Aorta (tissue), 5 donors: ENCODE data around the gene OSER1. TPM values are rescaled to one million over a fixed set of nuclear protein-coding genes. Genes with fewer than 3 reads are reported as not detected.
A peak's percentile ranks its signal among the peaks of the same experiment; 100 is the strongest.

Source experiments
- ATAC-seq: fragments of 200-7000 bp; cut with Tn5 transposase; one replicate; pipeline ENCODE4 v1.9.1; 2022; ENCODE audit warnings: moderate library complexity; ENCODE audit not compliant: low FRiP score
- DNase-seq, 2 donors: peaks; one replicate each; pipeline ENCODE4 v3.0.0-alpha.2; 2020
- H3K27ac ChIP-seq, 2 donors: one replicate each; pipeline ENCODE4 v1.5.1; 2013; ENCODE audit warnings: low read length in 2 of 2, mild to moderate bottlenecking in 2 of 2, moderate library complexity in 2 of 2, control low read depth in 1 of 2, inconsistent platforms in 1 of 2, low read depth in 1 of 2
- H3K27me3 ChIP-seq, 2 donors: one replicate each; pipeline ENCODE4 v1.6.1; 2013; ENCODE audit warnings: control low read depth in 1 of 2, low read length in 1 of 2, mild to moderate bottlenecking in 1 of 2, moderate library complexity in 1 of 2; ENCODE audit not compliant: insufficient read depth in 2 of 2, control insufficient read depth in 1 of 2
- H3K36me3 ChIP-seq, 2 donors: one replicate each; pipeline ENCODE4 v1.6.1; 2013; ENCODE audit warnings: control low read depth in 1 of 2, low read length in 1 of 2, mild to moderate bottlenecking in 1 of 2; ENCODE audit not compliant: insufficient read depth in 2 of 2, control insufficient read depth in 1 of 2
- H3K4me1 ChIP-seq, 2 donors: one replicate each; pipeline ENCODE4 v1.6.1; 2013; ENCODE audit warnings: low read length in 2 of 2, control low read depth in 1 of 2, mild to moderate bottlenecking in 1 of 2, moderate library complexity in 1 of 2; ENCODE audit not compliant: insufficient read depth in 2 of 2, control insufficient read depth in 1 of 2
- H3K4me3 ChIP-seq, 2 donors: one replicate each; pipeline ENCODE4 v1.5.1; 2013; ENCODE audit warnings: low read length in 2 of 2, control low read depth in 1 of 2, mild to moderate bottlenecking in 1 of 2
- H3K9me3 ChIP-seq: one replicate; pipeline ENCODE4 v1.6.1; 2013; ENCODE audit warnings: mild to moderate bottlenecking, low read length; ENCODE audit not compliant: control insufficient read depth
- WGBS, 2 donors: extraction: QIAGEN DNeasy Blood & Tissue Kit; methylation state at CpG; one replicate each; pipeline ENCODE4 v1.1.7; 2013; 5-methylcytosine and 5-hydroxymethylcytosine counted together
- intact Hi-C, 2 donors: fragments of 100-400 bp; cut with DNase I; formaldehyde crosslinking; loops; one replicate each; pipeline versions ENCODE4 v1.14.2 to v1.15.0; 2022
- long read RNA-seq, 2 donors: library from polyadenylated mRNA; unstranded; transcript quantifications; one replicate each; pipeline ENCODE4 v2.0.0, GENCODE V29; 2020 to 2021
- polyA plus RNA-seq, 2 donors: library from polyadenylated mRNA; stranded (reverse); fragments of 200-250 nt; gene quantifications; one replicate each; pipeline ENCODE4 v1.2.3, GENCODE V29; 2013
- total RNA-seq, 2 donors: library from RNA; stranded (reverse); fragmentation: NEBNext Ultra II Directional; extraction: Animal tissue kit (Norgen Biotek cat#: 25700); gene quantifications; one replicate each; pipeline ENCODE4 v1.2.1, GENCODE V29; 2021
- donor health status: healthy with polysubstance abuse.
- donor health status: Bipolar disorder and iron deficiency.
- donor health status: DM: no; HTN: no; CAD: no.
- donor health status: DM: no; HTN: no; CAD: no.
- donor health status: DM: yes; HTN: yes; CAD: no.

Gene OSER1
- 10 to 100 TPM; 26.7 to 34.2 TPM for total RNA-seq
- polyA plus RNA-seq: 10 to 100 TPM; 29.2 to 54.1 TPM
- long read RNA-seq, donor 1, transcript OSER1-201 (4 exons, 1,572 nt): major isoform, 101 of 119 reads
- long read RNA-seq, donor 1, partial matches to known transcripts: 3 of 119 reads
- long read RNA-seq, donor 1, other reads (novel, unspliced or antisense): 15 of 119 reads
- long read RNA-seq, donor 2, transcript OSER1-201 (4 exons, 1,572 nt): major isoform, 17 of 25 reads
- long read RNA-seq, donor 2, partial matches to known transcripts: 3 of 25 reads
- long read RNA-seq, donor 2, other reads (novel, unspliced or antisense): 5 of 25 reads

GRCh38 chr20:44210406-44211176 lies at the start of gene OSER1:
Gene OSER1, minus strand, starts transcription at chr20:44210771. Its CDS starts 3,814 bp downstream, at chr20:44206957.
- 0% methylated on average over 56 to 79 of the region's 79 CpGs for WGBS, 2 donors
- intact Hi-C loops: loop anchor here (5.0 to 10.0 kb wide), 3 partner anchors 402 to 534 kb away; partner anchors contain the start of gene KCNK15 (in 1 of the 2)
- no peaks in the 10 kb centered on the region for H3K9me3 ChIP-seq
- no peaks in the 10 kb centered on the region for H3K36me3 ChIP-seq
- no peaks in the 10 kb centered on the region for H3K27me3 ChIP-seq
- DNase-seq (peak; percentile 98 to 99), ATAC-seq (peak; percentile 98)
- H3K4me1 ChIP-seq: peaks cover 0 to 7% of the 10 kb centered on the region in 2 donors
- H3K27ac ChIP-seq: peak within 1 kb of the TSS; percentile 78 to 92
- peak within 1 kb of the TSS; percentile 79 to 92 for H3K4me3 ChIP-seq

- DNase-seq (no peak), ATAC-seq (no peak)
- Histone ChIP-seq H3K4me3 (no peak overlapping the region), H3K36me3 (no peaks in the 10 kb centered on the region), H3K4me1 (no peaks in the 10 kb centered on the region), H3K9me3 (no peaks in the 10 kb centered on the region), H3K27me3 (no peaks in the 10 kb centered on the region), H3K27ac (no peak overlapping the region)
- WGBS, 2 donors: 87% methylated on average over 27 to 28 of the region's 28 CpGs
- intact Hi-C loops: no loop called here
These were observed 47.8 kb upstream of the OSER1 start for GRCh38 chr20:44258226-44258890.

GRCh38 chr20:44256961-44257360 lies 46.4 kb upstream of the OSER1 start:
- 90 to 92% methylated on average over 21 of the region's 21 CpGs for WGBS, 2 donors
- no peaks in the 10 kb centered on the region for H3K27me3 ChIP-seq
- H3K4me3 ChIP-seq: no peak overlapping the region
- H3K27ac ChIP-seq: no peak overlapping the region
- no peak for ATAC-seq
- H3K36me3 ChIP-seq: no peaks in the 10 kb centered on the region
- intact Hi-C loops: no loop called here
- no peak for DNase-seq
- H3K4me1 ChIP-seq: no peaks in the 10 kb centered on the region
- no peaks in the 10 kb centered on the region for H3K9me3 ChIP-seq

DNA sequence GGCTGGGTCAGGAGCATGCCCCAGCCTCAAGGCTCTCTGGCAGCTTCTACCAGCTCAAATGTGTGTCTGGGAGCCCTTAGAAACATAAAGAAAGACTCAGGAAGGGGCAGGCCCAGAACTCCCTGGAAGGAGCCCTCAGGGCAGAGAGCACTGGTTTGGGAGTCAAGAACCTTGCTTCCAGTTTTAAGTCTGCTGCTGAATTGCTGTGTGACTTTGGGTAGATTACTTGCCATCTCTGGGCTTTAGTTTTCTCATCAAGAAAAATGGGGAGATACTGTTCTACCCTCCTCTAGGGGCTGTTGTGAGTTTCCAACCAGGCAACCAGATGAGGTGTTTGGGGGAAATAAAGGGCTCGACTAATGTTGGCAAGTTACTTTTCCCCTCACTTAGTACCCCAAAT lies 45.4 kb upstream of the OSER1 start:
- H3K9me3 ChIP-seq: no peaks in the 10 kb centered on the region
- intact Hi-C loops: no loop called here
- no peak overlapping the region for H3K27ac ChIP-seq
- DNase-seq (no peak), ATAC-seq (no peak)
- no peaks in the 10 kb centered on the region for H3K36me3 ChIP-seq
- no peak overlapping the region for H3K4me3 ChIP-seq
- H3K4me1 ChIP-seq: no peaks in the 10 kb centered on the region
- H3K27me3 ChIP-seq: no peaks in the 10 kb centered on the region
- 92 to 97% methylated on average over 1 of the region's 1 CpG for WGBS, 2 donors

DNA sequence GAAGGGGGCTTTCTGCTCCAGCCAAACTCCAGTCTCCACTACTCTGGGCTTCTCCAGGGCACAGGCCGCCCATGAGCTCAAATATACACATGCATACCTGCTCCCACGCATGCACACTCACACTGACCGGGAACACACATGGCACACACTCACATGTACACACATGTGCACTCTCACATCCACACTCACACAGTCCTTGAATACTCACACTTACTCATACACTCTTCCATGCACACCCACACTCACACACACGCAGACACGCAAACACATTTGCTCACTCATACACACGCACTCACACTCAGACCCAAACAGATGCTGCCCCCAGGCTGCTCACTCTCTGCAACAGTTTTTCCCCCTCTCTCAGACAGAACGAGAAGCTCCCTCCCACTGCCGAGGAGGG lies 43.5 kb upstream of the OSER1 start:
- Histone ChIP-seq H3K4me3 (no peak overlapping the region), H3K36me3 (no peaks in the 10 kb centered on the region), H3K4me1 (no peaks in the 10 kb centered on the region), H3K27me3 (no peaks in the 10 kb centered on the region), H3K27ac (no peak overlapping the region), H3K9me3 (no peaks in the 10 kb centered on the region)
- ATAC-seq (no peak), DNase-seq (peak in 1 of 2 donors; percentile 53)
- 86 to 88% methylated on average over 8 of the region's 8 CpGs for WGBS, 2 donors
- intact Hi-C loops: no loop called here

GRCh38 chr20:44253528-44253927 lies 43.0 kb upstream of the OSER1 start:
- DNase-seq (peak in 1 of 2 donors; percentile 72), ATAC-seq (no peak)
- Histone ChIP-seq H3K9me3 (no peaks in the 10 kb centered on the region), H3K4me1 (no peaks in the 10 kb centered on the region), H3K27ac (no peak overlapping the region), H3K36me3 (no peaks in the 10 kb centered on the region), H3K27me3 (no peaks in the 10 kb centered on the region), H3K4me3 (no peak overlapping the region)
- intact Hi-C loops: no loop called here
- 76 to 87% methylated on average over 3 of the region's 3 CpGs for whole genome bisulfite sequencing, 2 donors

DNA sequence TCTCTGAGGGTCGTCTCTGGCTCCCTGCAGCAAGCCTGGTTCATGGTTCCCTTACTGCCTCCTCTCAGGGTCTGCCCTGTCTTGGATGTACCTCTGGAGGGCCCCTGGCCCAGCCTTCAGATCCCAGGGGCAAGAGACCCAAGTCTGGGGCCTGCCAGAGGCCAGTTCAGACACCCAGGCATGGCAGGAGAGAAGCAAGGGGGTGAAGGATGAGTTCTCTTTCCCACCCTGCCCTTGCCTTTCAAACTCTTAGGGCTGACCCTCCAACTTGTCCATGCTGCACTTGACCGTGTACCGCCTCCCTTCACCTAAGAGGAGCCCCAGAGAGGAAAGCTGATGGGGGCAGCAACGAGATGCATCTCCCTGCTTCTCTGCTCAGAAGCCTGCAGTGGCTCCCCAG lies 40.7 kb upstream of the OSER1 start:
- Histone ChIP-seq H3K9me3 (no peaks in the 10 kb centered on the region), H3K4me3 (no peak overlapping the region), H3K36me3 (no peaks in the 10 kb centered on the region), H3K27me3 (no peaks in the 10 kb centered on the region), H3K27ac (no peak overlapping the region), H3K4me1 (no peaks in the 10 kb centered on the region)
- ATAC-seq (no peak), DNase-seq (no peak)
- WGBS, 2 donors: 68 to 72% methylated on average over 4 of the region's 4 CpGs
- intact Hi-C loops: no loop called here

GRCh38 chr20:44248410-44248759 lies 37.8 kb upstream of the OSER1 start:
- no peaks in the 10 kb centered on the region for H3K9me3 ChIP-seq
- H3K4me3 ChIP-seq: no peak overlapping the region
- intact Hi-C loops: no loop called here
- H3K4me1 ChIP-seq: no peaks in the 10 kb centered on the region
- no peak overlapping the region for H3K27ac ChIP-seq
- ATAC-seq (no peak), DNase-seq (no peak)
- WGBS, 2 donors: 52 to 57% methylated on average over 3 of the region's 3 CpGs
- no peaks in the 10 kb centered on the region for H3K27me3 ChIP-seq
- H3K36me3 ChIP-seq: no peaks in the 10 kb centered on the region
